OCI-LY7 (cell line): ENCODE measurements around the gene WDR82.

Experiments
- CTCF ChIP-seq: fragments of 200-600 bp; sonication (generic); conservative IDR thresholded peaks from 2 replicates; pipeline ENCODE4 v1.5.1; 2014; ENCODE audit warnings: mild to moderate bottlenecking, antibody characterized with exemption, low read length, moderate library complexity, mixed read lengths
- EZH2phosphoT487 ChIP-seq: fragments of 200-600 bp; sonication (generic); IDR thresholded peaks from 2 replicates; pipeline ENCODE4 v1.6.1; 2018; ENCODE audit warnings: low read depth, borderline replicate concordance, mild to moderate bottlenecking, mixed run types, antibody characterized with exemption, low read length, moderate library complexity, mixed read lengths

- no peak for TF ChIP-seq CTCF
- TF ChIP-seq EZH2phosphoT487: no peak
Measured at GRCh38 chr3:52218454-52218853, 60.0 kb downstream of the WDR82 start.
